Skeletal muscle tissue (tissue), 4 donors: ENCODE data around the gene FAP. TPM values are rescaled to one million over a fixed set of nuclear protein-coding genes. Genes with fewer than 3 reads are reported as not detected.

ENCODE experiments used
- H3K27ac ChIP-seq: one replicate; pipeline ENCODE4 v1.7.0; 2013; ENCODE audit warnings: mild to moderate bottlenecking, low read depth, low read length, inconsistent platforms
- H3K27me3 ChIP-seq, 3 donors: one replicate each; pipeline ENCODE4 v1.7.0; 2013; ENCODE audit warnings: low read length in 3 of 3; ENCODE audit not compliant: control insufficient read depth in 3 of 3, insufficient read depth in 3 of 3
- H3K36me3 ChIP-seq, 3 donors: one replicate each; pipeline ENCODE4 v1.7.0; 2013; ENCODE audit warnings: low read length in 3 of 3; ENCODE audit not compliant: control insufficient read depth in 3 of 3, insufficient read depth in 3 of 3
- H3K4me1 ChIP-seq, 3 donors: one replicate each; pipeline ENCODE4 v1.7.0; 2013; ENCODE audit warnings: low read length in 3 of 3, mild to moderate bottlenecking in 3 of 3; ENCODE audit not compliant: control insufficient read depth in 3 of 3, insufficient read depth in 3 of 3
- H3K4me3 ChIP-seq, 3 donors: one replicate each; pipeline ENCODE4 v1.7.0; 2013; ENCODE audit warnings: low read length in 3 of 3
- H3K9ac ChIP-seq, 3 donors: one replicate each; pipeline ENCODE4 v1.7.0; 2013; ENCODE audit warnings: low read length in 3 of 3, mild to moderate bottlenecking in 3 of 3, moderate library complexity in 2 of 3, low read depth in 1 of 3
- H3K9me3 ChIP-seq, 3 donors: one replicate each; pipeline ENCODE4 v1.7.0; 2013; ENCODE audit warnings: low read length in 3 of 3; ENCODE audit not compliant: control insufficient read depth in 3 of 3
- total RNA-seq: library from RNA; depleted of rRNA; stranded (reverse); fragments of >200 nt; gene quantifications from one replicate; pipeline ENCODE4 v1.2.3, GENCODE V29; 2014
- donor health status: Osteomylitis.

The FAP gene
- total RNA-seq, 1 donor from 2014 or later: 70.5 TPM

DNA sequence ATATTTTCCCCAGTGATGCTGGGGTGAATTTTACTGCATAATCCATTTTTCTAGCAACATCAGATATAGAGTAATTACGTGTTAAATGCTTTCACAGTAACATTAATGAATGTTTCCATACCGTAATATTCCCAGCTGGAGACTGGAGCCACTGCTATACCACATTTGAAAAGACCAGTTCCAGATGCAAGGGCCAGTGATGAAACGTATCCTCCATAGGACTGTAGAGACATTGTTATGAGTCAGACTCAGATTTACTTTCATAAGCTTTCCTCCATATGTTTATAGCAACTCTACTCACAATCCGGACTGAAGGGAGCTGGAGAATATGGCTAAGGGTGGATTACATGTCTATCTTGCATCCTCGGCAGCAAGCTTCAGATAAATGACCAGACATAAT, 68.5 kb downstream of the FAP start:
- no peaks in the 10 kb centered on the region for H3K4me1 ChIP-seq
- H3K4me3 ChIP-seq: no peak overlapping the region
- H3K9me3 ChIP-seq: no peaks in the 10 kb centered on the region
- no peak overlapping the region for H3K9ac ChIP-seq
- no peaks in the 10 kb centered on the region for H3K27me3 ChIP-seq
- H3K27ac ChIP-seq: no peak overlapping the region
- H3K36me3 ChIP-seq: no peaks in the 10 kb centered on the region

DNA sequence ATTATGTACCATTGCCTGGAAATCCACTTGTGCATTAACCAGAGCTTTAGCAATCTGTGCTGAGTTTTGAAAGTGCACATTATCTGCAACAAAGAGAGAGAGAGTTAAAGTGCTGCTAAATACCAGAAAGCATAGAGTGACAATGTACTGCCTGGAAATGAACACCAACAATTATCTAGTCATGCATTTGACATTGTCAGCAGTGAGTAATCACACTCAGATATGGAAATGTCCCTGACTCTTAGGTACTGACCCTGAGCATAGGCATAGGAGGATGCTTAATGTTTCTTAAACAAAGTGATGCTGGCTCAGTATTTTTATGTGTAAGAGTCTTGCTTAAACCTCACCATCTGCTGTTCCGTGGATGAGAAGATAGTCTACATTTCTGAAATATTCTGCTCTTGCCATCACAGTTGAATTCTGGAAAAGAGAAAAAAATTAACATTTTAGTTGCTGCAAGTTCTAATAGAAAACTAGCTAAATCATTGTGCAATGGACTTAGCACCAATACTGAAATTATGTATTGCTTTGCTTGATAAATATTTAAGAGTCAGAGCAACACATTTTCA, 70.4 kb downstream of the FAP start:
- Histone ChIP-seq H3K36me3 (no peaks in the 10 kb centered on the region), H3K9me3 (no peaks in the 10 kb centered on the region), H3K4me3 (no peak overlapping the region), H3K9ac (no peak overlapping the region), H3K27me3 (no peaks in the 10 kb centered on the region), H3K4me1 (no peaks in the 10 kb centered on the region), H3K27ac (no peak overlapping the region)

DNA sequence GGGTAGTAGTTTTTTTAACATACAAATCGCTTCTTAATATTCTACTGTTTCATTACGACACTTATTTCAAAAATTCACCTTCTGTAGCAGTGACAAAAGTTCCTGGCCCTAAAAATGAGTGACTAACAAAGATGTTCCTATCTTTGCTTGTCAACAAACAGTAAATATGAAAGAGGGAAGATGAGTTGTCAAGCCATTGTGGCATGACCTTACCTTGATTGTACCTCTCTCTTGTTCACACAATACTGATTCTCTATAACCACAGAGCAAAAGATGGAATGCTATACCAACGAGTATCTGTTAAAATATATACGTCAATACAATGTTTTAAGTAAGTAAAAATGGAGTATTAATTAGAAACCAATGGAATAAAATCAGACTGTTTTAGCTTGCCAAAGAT, 76.5 kb downstream of the FAP start:
- H3K27ac ChIP-seq: no peak overlapping the region
- H3K36me3 ChIP-seq: no peaks in the 10 kb centered on the region
- H3K9me3 ChIP-seq: no peaks in the 10 kb centered on the region
- no peak overlapping the region for H3K4me3 ChIP-seq
- no peaks in the 10 kb centered on the region for H3K27me3 ChIP-seq
- H3K9ac ChIP-seq: no peak overlapping the region
- H3K4me1 ChIP-seq: no peaks in the 10 kb centered on the region

DNA sequence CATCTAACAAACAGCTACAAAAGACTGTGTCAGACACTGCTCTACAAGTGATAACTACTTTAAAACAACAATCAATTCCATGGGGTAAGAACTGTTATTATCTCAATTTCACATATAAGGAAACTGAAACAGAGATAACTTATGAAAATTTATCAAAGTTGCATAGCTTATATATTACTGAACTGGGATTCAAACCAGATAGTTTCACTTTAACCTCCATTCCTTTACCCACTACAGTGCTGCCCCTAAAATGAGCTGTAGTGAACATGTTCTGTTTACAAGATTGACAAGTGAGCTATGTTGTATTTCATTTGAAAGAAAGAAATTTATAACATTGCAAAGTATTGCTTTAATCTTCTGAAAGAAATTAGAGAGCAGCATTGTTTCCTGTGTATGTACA, 77.1 kb downstream of the FAP start:
- Histone ChIP-seq H3K4me3 (no peak overlapping the region), H3K4me1 (no peaks in the 10 kb centered on the region), H3K27me3 (no peaks in the 10 kb centered on the region), H3K9ac (no peak overlapping the region), H3K9me3 (no peaks in the 10 kb centered on the region), H3K36me3 (no peaks in the 10 kb centered on the region), H3K27ac (no peak overlapping the region)

DNA sequence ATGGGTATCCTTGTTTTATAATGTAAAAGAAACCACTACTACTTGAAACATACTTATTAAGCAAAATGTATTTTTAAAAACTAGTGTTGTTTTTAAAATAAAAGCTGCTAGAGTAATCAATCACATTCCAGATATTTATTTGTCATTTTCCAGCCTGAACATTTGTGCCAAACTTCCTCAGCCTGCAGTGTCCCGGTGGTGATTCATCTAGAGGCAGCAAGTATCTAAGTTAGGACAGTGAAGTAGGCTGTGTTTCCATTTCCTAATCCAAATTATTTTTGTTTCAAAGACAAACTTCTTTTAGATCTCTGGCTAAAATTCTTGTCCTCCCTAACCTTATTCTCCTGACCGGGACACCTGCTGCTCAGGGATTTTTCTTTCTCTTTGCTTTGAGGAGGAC, 78.4 kb downstream of the FAP start:
- no peaks in the 10 kb centered on the region for H3K4me1 ChIP-seq
- no peaks in the 10 kb centered on the region for H3K9me3 ChIP-seq
- H3K9ac ChIP-seq: no peak overlapping the region
- H3K36me3 ChIP-seq: no peaks in the 10 kb centered on the region
- no peaks in the 10 kb centered on the region for H3K27me3 ChIP-seq
- no peak overlapping the region for H3K4me3 ChIP-seq
- H3K27ac ChIP-seq: no peak overlapping the region

DNA sequence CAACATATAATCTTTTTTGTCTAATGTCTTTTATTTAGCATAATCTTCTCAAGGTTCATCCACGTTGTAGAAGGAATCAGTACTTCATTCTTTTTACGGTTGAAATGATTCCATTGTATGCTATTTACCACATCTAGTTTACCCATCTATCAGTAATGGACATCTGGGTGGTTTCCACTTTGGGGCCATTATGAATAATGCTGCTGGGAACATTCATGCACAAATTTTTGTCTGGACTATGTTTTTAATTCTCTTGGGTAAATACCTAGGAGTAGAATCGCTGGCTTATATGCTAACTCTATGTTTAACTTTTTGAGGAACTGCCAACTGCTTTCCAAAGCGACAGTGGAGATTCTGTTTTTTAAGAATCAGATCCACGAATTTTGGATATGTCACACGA, 83.8 kb downstream of the FAP start:
- Histone ChIP-seq H3K27me3 (no peaks in the 10 kb centered on the region), H3K4me3 (no peak overlapping the region), H3K4me1 (no peaks in the 10 kb centered on the region), H3K36me3 (no peaks in the 10 kb centered on the region), H3K27ac (no peak overlapping the region), H3K9ac (no peak overlapping the region), H3K9me3 (no peaks in the 10 kb centered on the region)

DNA sequence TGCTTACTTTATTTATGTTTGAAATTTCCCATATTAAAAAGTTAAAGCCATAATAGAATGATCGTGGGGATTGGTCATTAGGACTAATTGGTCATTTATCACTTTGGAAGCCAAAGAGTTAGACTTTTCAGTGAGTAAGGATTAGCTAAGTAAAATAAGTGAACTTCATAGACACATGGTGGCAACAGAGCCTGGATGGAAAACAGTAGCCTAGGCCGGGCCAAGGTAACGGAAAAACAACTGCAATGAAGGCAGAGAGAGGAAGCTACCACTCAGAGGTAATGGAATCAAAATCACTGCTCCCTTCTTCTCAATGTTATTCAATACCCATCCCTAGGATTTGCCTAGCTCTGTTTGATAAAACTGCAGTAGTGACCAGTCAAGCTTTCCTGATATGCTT, 87.1 kb downstream of the FAP start:
- H3K36me3 ChIP-seq: no peaks in the 10 kb centered on the region
- no peak overlapping the region for H3K9ac ChIP-seq
- no peaks in the 10 kb centered on the region for H3K4me1 ChIP-seq
- no peak overlapping the region for H3K4me3 ChIP-seq
- no peaks in the 10 kb centered on the region for H3K27me3 ChIP-seq
- no peak overlapping the region for H3K27ac ChIP-seq
- no peaks in the 10 kb centered on the region for H3K9me3 ChIP-seq

- Histone ChIP-seq H3K27ac (no peak overlapping the region), H3K9me3 (no peaks in the 10 kb centered on the region), H3K4me1 (no peaks in the 10 kb centered on the region), H3K27me3 (no peaks in the 10 kb centered on the region), H3K36me3 (no peaks in the 10 kb centered on the region), H3K9ac (no peak overlapping the region), H3K4me3 (no peak overlapping the region)
These were observed 88.2 kb downstream of the FAP start for GRCh38 chr2:162155093-162155492.

DNA sequence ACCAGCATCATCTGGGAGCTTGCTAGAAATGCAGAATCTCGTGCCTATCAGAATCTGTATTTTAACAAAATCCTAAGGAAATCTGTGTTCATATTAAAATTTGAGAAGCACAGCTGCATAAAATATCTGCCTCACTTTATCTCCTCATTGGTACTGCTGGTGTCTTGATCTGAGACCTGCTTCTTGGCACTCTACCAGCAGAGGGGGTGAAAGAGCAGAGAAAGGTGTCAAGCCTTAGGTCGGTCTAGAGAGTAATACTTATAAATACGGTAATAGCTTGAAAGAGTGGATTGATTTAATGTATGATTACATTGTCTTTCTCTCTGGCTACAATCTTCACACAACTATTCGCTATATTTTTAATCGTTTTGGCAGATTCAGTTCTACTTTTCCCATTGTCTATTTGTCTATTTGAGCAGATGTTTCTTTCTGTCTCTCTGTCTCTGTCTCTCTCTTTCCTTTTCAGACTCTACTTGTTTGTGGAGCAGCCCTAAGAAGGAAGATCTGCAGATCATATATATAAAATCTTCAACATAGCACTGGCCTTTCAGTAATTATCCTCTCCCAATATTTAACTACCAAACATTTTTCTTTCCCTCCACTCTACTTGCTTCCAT, 89.5 kb downstream of the FAP start:
- no peaks in the 10 kb centered on the region for H3K4me1 ChIP-seq
- H3K9ac ChIP-seq: no peak overlapping the region
- no peak overlapping the region for H3K27ac ChIP-seq
- H3K36me3 ChIP-seq: no peaks in the 10 kb centered on the region
- no peaks in the 10 kb centered on the region for H3K9me3 ChIP-seq
- H3K27me3 ChIP-seq: no peaks in the 10 kb centered on the region
- H3K4me3 ChIP-seq: no peak overlapping the region

GRCh38 chr2:162152147-162152546, 91.1 kb downstream of the FAP start, which contains the start of gene GCG:
Gene GCG, minus strand, starts transcription at chr2:162152247. Its CDS starts 3,069 bp downstream, at chr2:162149178.
- H3K4me1 ChIP-seq: no peaks in the 10 kb centered on the region
- no peak within 1 kb of the TSS for H3K9ac ChIP-seq
- H3K9me3 ChIP-seq: no peaks in the 10 kb centered on the region
- H3K36me3 ChIP-seq: no peaks in the 10 kb centered on the region
- no peak within 1 kb of the TSS for H3K4me3 ChIP-seq
- H3K27me3 ChIP-seq: peaks cover 0 to 2% (median 0%) of the 10 kb centered on the region in 3 donors
- H3K27ac ChIP-seq: no peak within 1 kb of the TSS
